Measurements from ENCODE around the gene GSS.

DNA sequence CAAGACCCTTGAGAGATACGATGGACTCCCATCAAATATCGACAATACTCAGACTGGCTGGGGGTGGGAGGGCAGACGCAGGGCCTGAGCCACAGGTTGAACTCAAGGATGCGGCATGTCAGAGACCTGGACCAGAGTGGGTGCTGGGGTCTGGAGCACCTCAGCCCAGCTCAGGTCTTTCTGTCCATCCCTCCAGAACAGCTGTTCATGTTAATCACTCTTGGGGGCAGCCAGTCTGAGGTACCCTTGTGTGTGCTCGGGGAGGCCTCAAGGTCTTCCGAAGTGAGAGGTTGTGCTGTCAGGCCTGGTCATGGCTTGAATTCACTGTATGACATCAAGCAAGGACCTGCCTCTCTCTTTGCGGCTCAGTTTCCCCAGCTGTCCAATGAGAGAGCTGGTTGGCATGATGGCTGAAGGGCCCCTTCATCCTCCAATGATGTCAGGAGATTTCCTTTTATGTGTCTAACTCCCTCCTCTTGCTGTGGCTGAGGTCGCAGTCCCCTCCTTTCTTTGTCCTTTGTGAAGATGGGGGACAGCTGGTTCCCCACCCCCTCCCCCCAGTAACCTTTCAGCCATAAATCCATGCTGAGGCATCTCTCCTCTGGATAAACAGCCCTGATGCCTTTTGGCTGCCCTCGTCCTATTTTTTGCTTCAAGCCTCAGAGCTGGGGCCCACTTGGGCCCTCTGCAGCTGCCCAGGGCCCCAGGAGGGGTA is 15.4 kb upstream of the GSS start:
- TF ChIP-seq POLR2A (IDR thresholded peaks at IDR 0.05; ENCODE audit: low read depth, low read length) (no peak), POLR2AphosphoS5 (IDR thresholded peaks at IDR 0.05; ENCODE audit: low read depth, low read length) (no peak), PAX5 (IDR thresholded peaks at IDR 0.05; ENCODE audit: insufficient read depth, low read length, severe bottlenecking) (no peak), POU2F2 (IDR thresholded peaks at IDR 0.05; ENCODE audit: low read depth, low read length) (no peak), TAF1 (IDR thresholded peaks at IDR 0.05; ENCODE audit: low read depth, low read length) (no peak), SPI1 (IDR thresholded peaks at IDR 0.05; ENCODE audit: low read depth, low read length) (no peak)
